K562 (cell line): ENCODE results near the gene LIN9. TPM values are rescaled to one million over a fixed set of nuclear protein-coding genes. Genes with fewer than 3 reads are reported as not detected.

Experiments
- ASH1L ChIP-seq: fragments of 450-650 bp; IDR thresholded peaks from 2 replicates; pipeline ENCODE4 v1.6.1; 2018; ENCODE audit warnings: borderline replicate concordance, mild to moderate bottlenecking, low read depth; ENCODE audit not compliant: partially characterized antibody
- CEBPZ ChIP-seq: fragments of 150-350 bp; IDR thresholded peaks from 2 replicates; pipeline ENCODE4 v1.6.1; 2014; ENCODE audit warnings: low read depth, mild to moderate bottlenecking, low read length, borderline replicate concordance
- CXXC5 ChIP-seq: fragments of 250-450 bp; sonication (Bioruptor Pico); IDR thresholded peaks from 2 replicates; pipeline ENCODE4 v1.8.0; 2022; ENCODE audit warnings: inconsistent platforms, mild to moderate bottlenecking, moderate library complexity
- DDX20 ChIP-seq: fragments of 450-650 bp; IDR thresholded peaks from 2 replicates; pipeline ENCODE4 v1.6.1; 2016; ENCODE audit warnings: missing genetic modification characterization, low read depth, mild to moderate bottlenecking, missing compliant biosample characterization, moderate library complexity
- GATA2 ChIP-seq: sonication (generic); formaldehyde crosslinking; IDR thresholded peaks from 2 replicates; pipeline ENCODE4 v1.4.0; 2020; ENCODE audit warnings: mild to moderate bottlenecking, missing genetic modification reagents
- GTF2F1 ChIP-seq: IDR thresholded peaks from 2 replicates; pipeline ENCODE4 v1.6.1; 2011; ENCODE audit warnings: low read depth, low read length, improper control_type of control experiment
- HDAC6 ChIP-seq: IDR thresholded peaks from 2 replicates; pipeline ENCODE4 v1.6.1; 2012; ENCODE audit warnings: low read depth, mild to moderate bottlenecking, control low read depth, inconsistent platforms, low read length, moderate library complexity
- ILK ChIP-seq: fragments of 450-650 bp; IDR thresholded peaks from 2 replicates; pipeline ENCODE4 v1.6.1; 2016; ENCODE audit warnings: missing genetic modification characterization, low read depth, mild to moderate bottlenecking, missing compliant biosample characterization, moderate library complexity, borderline replicate concordance
- KDM1A ChIP-seq, 2 experiments: fragments of 450-650 bp; IDR thresholded peaks; 2 replicates each; pipeline ENCODE4 v1.6.1; 2016; ENCODE audit warnings: mild to moderate bottlenecking in 2 of 2
- KLF13 ChIP-seq: fragments of 450-650 bp; IDR thresholded peaks from 2 replicates; pipeline ENCODE4 v1.6.1; 2016; ENCODE audit warnings: missing genetic modification characterization, low read depth, mild to moderate bottlenecking, missing compliant biosample characterization, moderate library complexity, borderline replicate concordance
- MAFK ChIP-seq: IDR thresholded peaks from 2 replicates; pipeline ENCODE4 v1.6.1; 2011; ENCODE audit warnings: low read length, improper control_type of control experiment
- MTA1 ChIP-seq: fragments of 450-650 bp; IDR thresholded peaks from 2 replicates; pipeline ENCODE4 v1.6.1; 2017; ENCODE audit warnings: borderline replicate concordance
- MXD1 ChIP-seq: fragments of 250-450 bp; sonication (Bioruptor Pico); IDR thresholded peaks from 2 replicates; pipeline ENCODE4 v1.8.0; 2021; ENCODE audit warnings: borderline replicate concordance, mild to moderate bottlenecking, moderate library complexity; ENCODE audit not compliant: poor library complexity, severe bottlenecking
- NCOA6 ChIP-seq: fragments of 450-650 bp; IDR thresholded peaks from 2 replicates; pipeline ENCODE4 v1.6.1; 2017; ENCODE audit warnings: mild to moderate bottlenecking
- POLR2G ChIP-seq: fragments of 200-400 bp; formaldehyde crosslinking; IDR thresholded peaks from 2 replicates; pipeline ENCODE4 v1.6.1; 2017; ENCODE audit warnings: low read depth, mild to moderate bottlenecking, antibody characterized with exemption, low read length, moderate library complexity
- POLR2H ChIP-seq: IDR thresholded peaks from 2 replicates; pipeline ENCODE4 v1.6.1; 2016; ENCODE audit warnings: missing genetic modification characterization, low read depth, mild to moderate bottlenecking, control low read depth, missing compliant biosample characterization, moderate library complexity
- ZBTB33 ChIP-seq: sonication (generic); formaldehyde crosslinking; IDR thresholded peaks from 2 replicates; pipeline ENCODE4 v1.8.1; 2023; ENCODE audit warnings: mild to moderate bottlenecking, missing genetic modification reagents
- ZNF408 ChIP-seq: fragments of 250-450 bp; sonication (Bioruptor Pico); IDR thresholded peaks from 2 replicates; pipeline ENCODE4 v1.4.0; 2020; ENCODE audit warnings: low read depth, mild to moderate bottlenecking, moderate library complexity
- ZNF444 ChIP-seq: fragments of 250-450 bp; sonication (Bioruptor Pico); IDR thresholded peaks from 2 replicates; pipeline ENCODE4 v1.4.0; 2020; ENCODE audit warnings: mild to moderate bottlenecking, moderate library complexity
- ZNF707 ChIP-seq: fragments of 250-450 bp; sonication (Bioruptor Pico); conservative IDR thresholded peaks from 2 replicates; pipeline ENCODE4 v1.8.0; 2022; ENCODE audit warnings: inconsistent platforms, mild to moderate bottlenecking, moderate library complexity
- polyA plus RNA-seq, 8 experiments: library from polyadenylated mRNA; depleted of rRNA in 4 of 8; stranded (reverse) in 5 of 8; unstranded in 3 of 8; fragments of >200 nt; fragmentation: Nextera tagmentation in 2 of 8; fragmentation: Illumina TruSeq in 1 of 8; extraction: Ambion mirVana in 2 of 8; extraction: Trizol in 1 of 8; gene quantifications; 2 replicates each; pipeline versions ENCODE4 v1.2.1 to v1.2.3, GENCODE V29; 2011 to 2014; ENCODE audit warnings: inconsistent platforms in 1 of 8, missing spikeins in 1 of 8
- total RNA-seq, 7 experiments: library from RNA; depleted of rRNA in 6 of 7; stranded (reverse); fragments of >200 nt in 6 of 7; fragmentation: Illumina TruSeq in 2 of 7; extraction: Trizol in 2 of 7; gene quantifications; 2 replicates each; pipeline versions ENCODE4 v1.2.1 to v1.2.3, GENCODE V29; 2011 to 2021; ENCODE audit warnings: low replicate concordance in 1 of 7

The LIN9 gene
- total and polyA plus RNA-seq, 9 of the 15 experiments (the other 6 are each of a cell fraction or from before 2014, with no cell fraction given), result 18.8 to 33.0 (median 25.5) TPM

GRCh38 chr1:226223786-226224244 is 85.1 kb downstream of the LIN9 start (continued):
- TF ChIP-seq GTF2F1 (no peak), MAFK (no peak), ZNF444 (no peak), ZNF408 (CRISPR knock-in tag) (no peak), KLF13 (tag) (no peak), ZBTB33 (CRISPR knock-in tag) (no peak), ZNF707 (CRISPR knock-in tag) (no peak), HDAC6 (peak; percentile 92; the same call in 1 of the 2 replicates), MTA1 (no peak), CEBPZ (no peak), CXXC5 (CRISPR knock-in tag) (peak; percentile 16; the same call in 1 of the 2 replicates), KDM1A (IDR thresholded peaks at IDR 0.05) (no peak), POLR2H (no peak), MXD1 (no peak), POLR2G (peak; percentile 72), ILK (tag) (no peak), GATA2 (CRISPR knock-in tag) (no peak), DDX20 (tag) (no peak), NCOA6 (peak; percentile 72), ASH1L (no peak)
